ENCODE data around the gene POLDIP3.
"Not testable (repeated sequence)": the region's sequence is repeated elsewhere in the genome, so short reads cannot be mapped to it uniquely, and the experiment has no call there.

The POLDIP3 gene

GRCh38 chr22:42552294-42552647, 62.4 kb downstream of the POLDIP3 start:
- FAIRE-seq, result not testable (repeated sequence)

- no peak for FAIRE-seq
These were observed 65.2 kb downstream of the POLDIP3 start for GRCh38 chr22:42549331-42550060.

GRCh38 chr22:42548597-42549330, 65.9 kb downstream of the POLDIP3 start:
- FAIRE-seq, result no peak

GRCh38 chr22:42548126-42548525, 66.6 kb downstream of the POLDIP3 start:
- not testable (repeated sequence) for FAIRE-seq

GRCh38 chr22:42547562-42547961, 67.1 kb downstream of the POLDIP3 start:
- FAIRE-seq, result no peak

- no peak for FAIRE-seq
These were observed 70.0 kb downstream of the POLDIP3 start for GRCh38 chr22:42544686-42545085.

GRCh38 chr22:42539236-42539771, 75.4 kb downstream of the POLDIP3 start:
- FAIRE-seq, result not testable (repeated sequence)

- FAIRE-seq, result not testable (repeated sequence)
These were observed 77.4 kb downstream of the POLDIP3 start for GRCh38 chr22:42537199-42537831.

GRCh38 chr22:42536634-42537033, 78.0 kb downstream of the POLDIP3 start:
- not testable (repeated sequence) for FAIRE-seq

- no peak for FAIRE-seq
These were observed 78.5 kb downstream of the POLDIP3 start for GRCh38 chr22:42536166-42536565.

- not testable (repeated sequence) for FAIRE-seq
These were observed 79.5 kb downstream of the POLDIP3 start for GRCh38 chr22:42535082-42535731.
